ENCODE measurements around the gene TESK1. TPM values are rescaled to one million over a fixed set of nuclear protein-coding genes. Genes with fewer than 3 reads are reported as not detected.
"Not testable (repeated sequence)": the region's sequence is repeated elsewhere in the genome, so short reads cannot be mapped to it uniquely, and the experiment has no call there.

The TESK1 gene
- total and polyA plus RNA-seq, 2 donors (not counting 1 experiment from before 2014, with no cell fraction given), result 43.8 to 94.1 TPM

- Mint-ChIP-seq H3K4me1 (peaks cover 4% of the 10 kb centered on the region), H3K27ac (no peak overlapping the region), H3K4me3 (no peak overlapping the region), H3K9me3 (ENCODE audit: insufficient read depth) (peaks cover 9% of the 10 kb centered on the region), H3K27me3 (no peaks in the 10 kb centered on the region)
- POLR2A ChIA-PET, result no interaction called here
- no peak overlapping the region for H3K9ac ChIP-seq (ENCODE audit: low read length)
- CTCF ChIA-PET, result no interaction called here
- H3K36me3 ChIP-seq (replicated peaks in 1 of 2; ENCODE audit: control extremely low read depth in 1 of 2, control insufficient read depth in 1 of 2, extremely low read depth in 1 of 2, insufficient read depth in 2 of 2, low read length in 1 of 2), result no peaks in the 10 kb centered on the region
- TF ChIP-seq EZH2 (IDR thresholded peaks at IDR 0.05; ENCODE audit: borderline replicate concordance, insufficient read depth, low read depth, low read length, poor library complexity, severe bottlenecking) (no peak), CTCF (IDR thresholded peaks at IDR 0.05) (no peak)
- WGBS (ENCODE audit: insufficient coverage), result no CpG with 5 or more reads among the region's 4 CpGs
- DNase-seq, result no peak
- no peak overlapping the region for H3K4me2 ChIP-seq (replicated peaks; ENCODE audit: low read depth, low read length, poor library complexity, severe bottlenecking)
- H2AFZ ChIP-seq (ENCODE audit: insufficient read depth, low read depth, low read length, poor library complexity, severe bottlenecking), result no peak overlapping the region
- no peak for ATAC-seq (ENCODE audit: low read depth)
- H3K27ac ChIP-seq (ENCODE audit: low read length in 2 of 2), result no peak overlapping the region
- H3K27me3 ChIP-seq (replicated peaks in 1 of 4; ENCODE audit: control extremely low read depth in 1 of 4, control insufficient read depth in 3 of 4, insufficient read depth in 4 of 4, low read length in 3 of 4), result no peaks in the 10 kb centered on the region
- peaks cover 11 to 12% of the 10 kb centered on the region in 2 donors for H3K4me1 ChIP-seq (ENCODE audit: control insufficient read depth in 2 of 2, insufficient read depth in 2 of 2, low read length in 2 of 2)
- no peaks in the 10 kb centered on the region for H4K20me1 ChIP-seq (ENCODE audit: control insufficient read depth, insufficient read depth, low read length, poor library complexity, severe bottlenecking)
- H3K79me2 ChIP-seq (ENCODE audit: control insufficient read depth, insufficient read depth, low read length), result no peaks in the 10 kb centered on the region
- intact Hi-C loops (cut with micrococcal nuclease), result no loop called here
- H3K9me3 ChIP-seq (ENCODE audit: control extremely low read depth in 1 of 3, control insufficient read depth in 2 of 3, insufficient read depth in 1 of 3, low read length in 2 of 3), result peaks cover 0 to 36% (median 28%) of the 10 kb centered on the region in 3 donors
- no peak overlapping the region for H3K4me3 ChIP-seq (ENCODE audit: control extremely low read depth in 1 of 5, extremely low read depth in 1 of 5, insufficient read depth in 1 of 5, low read depth in 2 of 5, low read length in 4 of 5)
Observed at GRCh38 chr9:35594471-35594870, 10.6 kb upstream of the TESK1 start.

GRCh38 chr9:35596907-35597306 is 8.2 kb upstream of the TESK1 start:
- ATAC-seq (ENCODE audit: low read depth); H3K27me3 Mint-ChIP-seq; H3K4me2 ChIP-seq (replicated peaks; ENCODE audit: low read depth, low read length, poor library complexity, severe bottlenecking); H3K27ac ChIP-seq (ENCODE audit: low read length in 2 of 2); H3K9me3 Mint-ChIP-seq (ENCODE audit: insufficient read depth); H3K4me3 Mint-ChIP-seq; intact Hi-C loops (cut with micrococcal nuclease); H4K20me1 ChIP-seq (ENCODE audit: control insufficient read depth, insufficient read depth, low read length, poor library complexity, severe bottlenecking); H3K27me3 ChIP-seq (replicated peaks in 1 of 4; ENCODE audit: control extremely low read depth in 1 of 4, control insufficient read depth in 3 of 4, insufficient read depth in 4 of 4, low read length in 3 of 4); H2AFZ ChIP-seq (ENCODE audit: insufficient read depth, low read depth, low read length, poor library complexity, severe bottlenecking); H3K27ac Mint-ChIP-seq; POLR2A ChIA-PET; H3K79me2 ChIP-seq (ENCODE audit: control insufficient read depth, insufficient read depth, low read length); H3K4me3 ChIP-seq (ENCODE audit: control extremely low read depth in 1 of 5, extremely low read depth in 1 of 5, insufficient read depth in 1 of 5, low read depth in 2 of 5, low read length in 4 of 5); H3K36me3 ChIP-seq (replicated peaks in 1 of 2; ENCODE audit: control extremely low read depth in 1 of 2, control insufficient read depth in 1 of 2, extremely low read depth in 1 of 2, insufficient read depth in 2 of 2, low read length in 1 of 2); H3K4me1 Mint-ChIP-seq; H3K9ac ChIP-seq (ENCODE audit: low read length); DNase-seq: not testable (repeated sequence)
- CTCF ChIA-PET, result interaction anchor here (1.9 kb wide), 1 partner anchor 14 kb away, joined by 4 read pairs; no protein-coding TSS in a partner anchor
- WGBS (ENCODE audit: insufficient coverage), result 100% methylated on average over 1 of the region's 2 CpGs
- Histone ChIP-seq H3K4me1 (ENCODE audit: control insufficient read depth in 2 of 2, insufficient read depth in 2 of 2, low read length in 2 of 2) (peaks cover 13 to 17% of the 10 kb centered on the region in 2 donors), H3K9me3 (ENCODE audit: control extremely low read depth in 1 of 3, control insufficient read depth in 2 of 3, insufficient read depth in 1 of 3, low read length in 2 of 3) (peaks cover 0 to 33% (median 26%) of the 10 kb centered on the region in 3 donors)

Measured in B cell (primary cell).